ENCODE measurements around the gene CCDC13. TPM values are rescaled to one million over a fixed set of nuclear protein-coding genes. Genes with fewer than 3 reads are reported as not detected.

CCDC13 gene
- total and polyA plus RNA-seq, 7 donors = 0.30 to 1.2 (median 0.64) TPM

DNA sequence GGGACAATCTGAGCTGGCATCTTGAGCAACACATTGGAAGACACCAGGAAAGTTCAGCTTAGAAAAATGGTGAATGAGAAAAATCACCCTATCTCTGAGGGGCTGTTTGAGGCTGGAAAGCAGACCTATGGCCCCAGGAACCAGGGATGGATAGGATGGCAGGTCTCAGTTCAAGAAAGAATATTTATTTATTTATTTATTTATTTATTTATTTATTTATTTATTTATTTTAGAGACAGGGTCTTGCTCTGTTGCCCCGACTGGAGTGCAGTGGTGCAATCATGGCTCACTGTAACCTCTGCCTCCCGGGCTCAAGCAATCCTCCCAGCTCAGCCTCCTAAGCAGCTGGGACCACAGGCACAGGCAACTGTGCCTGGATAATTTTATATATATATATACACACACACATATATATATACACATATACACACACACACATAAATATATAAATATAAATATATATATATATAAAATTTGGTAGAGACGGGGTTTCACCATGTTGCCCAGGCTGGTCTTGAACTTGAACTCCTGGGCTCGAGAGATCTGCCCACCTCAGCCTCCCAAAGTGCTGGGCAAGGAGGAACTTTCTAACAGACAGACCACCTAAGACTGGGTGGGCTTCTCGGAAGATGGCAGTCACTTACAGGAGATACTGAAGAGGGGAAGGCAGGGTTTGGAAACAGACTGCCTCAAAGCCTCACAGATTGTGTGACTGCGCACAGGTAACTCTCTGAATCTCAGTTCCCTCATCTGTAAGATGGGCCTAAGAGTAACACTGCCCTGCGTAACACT, 29.7 kb downstream of the CCDC13 start:
- intact Hi-C loops (cut with DNase I) = loop anchor here in 1 of 2 donors (10.0 kb wide), 1 partner anchor 89 kb away; the partner anchor contains the start of gene ZBTB47
- TF ChIP-seq, protein P1, sequence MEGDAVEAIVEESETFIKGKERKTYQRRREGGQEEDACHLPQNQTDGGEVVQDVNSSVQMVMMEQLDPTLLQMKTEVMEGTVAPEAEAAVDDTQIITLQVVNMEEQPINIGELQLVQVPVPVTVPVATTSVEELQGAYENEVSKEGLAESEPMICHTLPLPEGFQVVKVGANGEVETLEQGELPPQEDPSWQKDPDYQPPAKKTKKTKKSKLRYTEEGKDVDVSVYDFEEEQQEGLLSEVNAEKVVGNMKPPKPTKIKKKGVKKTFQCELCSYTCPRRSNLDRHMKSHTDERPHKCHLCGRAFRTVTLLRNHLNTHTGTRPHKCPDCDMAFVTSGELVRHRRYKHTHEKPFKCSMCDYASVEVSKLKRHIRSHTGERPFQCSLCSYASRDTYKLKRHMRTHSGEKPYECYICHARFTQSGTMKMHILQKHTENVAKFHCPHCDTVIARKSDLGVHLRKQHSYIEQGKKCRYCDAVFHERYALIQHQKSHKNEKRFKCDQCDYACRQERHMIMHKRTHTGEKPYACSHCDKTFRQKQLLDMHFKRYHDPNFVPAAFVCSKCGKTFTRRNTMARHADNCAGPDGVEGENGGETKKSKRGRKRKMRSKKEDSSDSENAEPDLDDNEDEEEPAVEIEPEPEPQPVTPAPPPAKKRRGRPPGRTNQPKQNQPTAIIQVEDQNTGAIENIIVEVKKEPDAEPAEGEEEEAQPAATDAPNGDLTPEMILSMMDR (IDR thresholded peaks at IDR 0.05) = no peak
- DNase-seq = no peak
- H3K27me3 ChIP-seq (ENCODE audit: insufficient read depth in 3 of 3, low read length in 2 of 3) = no peaks in the 10 kb centered on the region
- no peaks in the 10 kb centered on the region for H3K9me3 ChIP-seq
- peak overlapping the region; percentile 95 for H3K27ac ChIP-seq
- ATAC-seq = no peak
- H3K36me3 ChIP-seq (ENCODE audit: insufficient read depth in 1 of 2, low read depth in 1 of 2) = no peaks in the 10 kb centered on the region
- no peak overlapping the region for H3K4me3 ChIP-seq
- 95 to 96% (median 96%) methylated on average over 7 of the region's 7 CpGs for WGBS, 3 donors
- H3K4me1 ChIP-seq = peaks cover 43% of the 10 kb centered on the region

DNA sequence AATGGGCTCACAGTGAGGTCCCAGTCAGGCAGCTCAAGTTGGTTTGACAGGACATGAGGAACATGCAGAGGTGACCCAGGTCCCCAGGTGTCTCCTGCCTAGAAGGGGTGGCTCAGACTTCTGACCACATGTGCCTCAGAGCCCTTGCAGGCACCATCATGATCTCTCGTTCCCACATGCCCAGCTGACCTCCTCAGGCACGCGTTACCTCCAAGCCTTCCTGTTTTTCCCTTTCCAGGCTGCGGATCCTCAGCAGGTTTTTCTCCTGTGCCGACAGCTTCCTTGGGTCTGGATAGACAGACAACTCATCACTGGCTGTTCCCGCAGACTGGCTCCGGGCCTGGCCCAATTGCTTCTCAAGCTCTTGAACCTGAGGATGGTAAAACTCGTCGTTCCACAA, 30.4 kb downstream of the CCDC13 start:
- peaks cover 43% of the 10 kb centered on the region for H3K4me1 ChIP-seq
- TF ChIP-seq, protein P1 (IDR thresholded peaks at IDR 0.05) = no peak
- intact Hi-C loops (cut with DNase I) = loop anchor here in 1 of 2 donors (10.0 kb wide), 1 partner anchor 88 kb away; the partner anchor contains the start of gene ZBTB47
- peak overlapping the region; percentile 95 for H3K27ac ChIP-seq
- no peak overlapping the region for H3K4me3 ChIP-seq
- H3K9me3 ChIP-seq = no peaks in the 10 kb centered on the region
- WGBS, 3 donors = 83 to 92% (median 90%) methylated on average over 9 of the region's 9 CpGs
- no peaks in the 10 kb centered on the region for H3K27me3 ChIP-seq (ENCODE audit: insufficient read depth in 3 of 3, low read length in 2 of 3)
- ATAC-seq = no peak
- no peak for DNase-seq
- no peaks in the 10 kb centered on the region for H3K36me3 ChIP-seq (ENCODE audit: insufficient read depth in 1 of 2, low read depth in 1 of 2)

DNA sequence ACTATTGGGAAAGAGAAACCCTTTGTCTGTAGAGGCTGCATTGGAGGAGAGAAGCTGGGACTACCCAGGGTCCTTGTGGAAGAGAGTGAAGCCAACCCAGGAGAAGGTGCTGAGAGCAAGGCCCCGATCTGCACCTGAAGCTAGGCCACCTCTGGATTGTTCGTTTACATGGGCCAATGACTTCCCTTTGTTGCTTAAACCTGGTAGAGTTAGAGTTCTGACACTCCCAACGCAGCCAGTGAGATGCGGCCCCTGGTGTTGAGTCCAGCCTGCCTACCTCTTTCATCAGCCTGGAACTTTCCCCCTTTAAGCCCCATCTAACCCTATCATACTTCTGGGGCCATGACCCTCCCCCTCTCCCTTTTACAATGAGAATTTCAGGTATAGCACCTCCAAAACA, 30.8 kb downstream of the CCDC13 start:
- Histone ChIP-seq H3K4me3 (no peak overlapping the region), H3K9me3 (no peaks in the 10 kb centered on the region), H3K27ac (peak overlapping the region; percentile 95), H3K4me1 (peaks cover 43% of the 10 kb centered on the region), H3K36me3 (ENCODE audit: insufficient read depth in 1 of 2, low read depth in 1 of 2) (no peaks in the 10 kb centered on the region), H3K27me3 (ENCODE audit: insufficient read depth in 3 of 3, low read length in 2 of 3) (no peaks in the 10 kb centered on the region)
- TF ChIP-seq, protein P1 (IDR thresholded peaks at IDR 0.05) = no peak
- ATAC-seq = no peak
- WGBS, 3 donors = 84 to 90% (median 88%) methylated on average over 4 of the region's 4 CpGs
- intact Hi-C loops (cut with DNase I) = loop anchor here in 1 of 2 donors (10.0 kb wide), 1 partner anchor 87 kb away; the partner anchor contains the start of gene ZBTB47
- DNase-seq = no peak

DNA sequence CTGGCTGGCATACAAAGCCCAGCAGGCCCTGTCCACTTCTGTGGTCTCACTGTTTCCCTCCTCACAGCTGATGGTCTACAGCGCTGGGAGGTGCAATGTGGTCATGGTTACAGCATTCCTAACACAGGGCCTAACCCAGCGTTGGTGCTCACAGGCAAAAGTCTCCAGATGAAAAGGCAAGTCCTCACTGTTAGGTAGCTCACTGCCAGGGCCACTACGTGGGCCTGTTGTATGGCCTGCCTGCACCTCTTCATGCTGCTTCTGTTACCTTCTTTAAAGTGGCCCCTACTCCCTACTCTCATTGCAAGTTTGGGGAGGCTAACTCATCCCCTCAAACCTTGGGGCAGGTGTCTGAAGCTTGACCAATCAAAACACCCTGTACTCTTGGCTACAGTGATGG, 31.3 kb downstream of the CCDC13 start:
- H3K9me3 ChIP-seq = no peaks in the 10 kb centered on the region
- ATAC-seq (no peak), DNase-seq (no peak)
- H3K4me3 ChIP-seq = no peak overlapping the region
- WGBS, 3 donors = 73 to 77% (median 74%) methylated on average over 3 of the region's 3 CpGs
- no peaks in the 10 kb centered on the region for H3K27me3 ChIP-seq (ENCODE audit: insufficient read depth in 3 of 3, low read length in 2 of 3)
- TF ChIP-seq, protein P1 (IDR thresholded peaks at IDR 0.05) = no peak
- peaks cover 41% of the 10 kb centered on the region for H3K4me1 ChIP-seq
- H3K27ac ChIP-seq = peak overlapping the region; percentile 95
- no peaks in the 10 kb centered on the region for H3K36me3 ChIP-seq (ENCODE audit: insufficient read depth in 1 of 2, low read depth in 1 of 2)
- intact Hi-C loops (cut with DNase I) = loop anchor here in 1 of 2 donors (2.0 to 10.0 kb wide), 2 partner anchors 39 to 87 kb away; partner anchors contain the start of genes HHATL and ZBTB47

All from psoas muscle (tissue), 8 donors.